ENCODE results near the gene CT45A1.
"Not testable (repeated sequence)": the region's sequence is repeated elsewhere in the genome, so short reads cannot be mapped to it uniquely, and the experiment has no call there.

CT45A1 gene, protein sequence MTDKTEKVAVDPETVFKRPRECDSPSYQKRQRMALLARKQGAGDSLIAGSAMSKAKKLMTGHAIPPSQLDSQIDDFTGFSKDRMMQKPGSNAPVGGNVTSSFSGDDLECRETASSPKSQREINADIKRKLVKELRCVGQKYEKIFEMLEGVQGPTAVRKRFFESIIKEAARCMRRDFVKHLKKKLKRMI

GRCh38 chrX:135713183-135713689, at the start of gene CT45A1:
TSS of gene CT45A1 (plus strand) at chrX:135713639. CDS start at chrX:135718941, 5,302 bp downstream.
- in situ Hi-C loops (cut with MboI; ENCODE audit: low sequenced_read_pairs, unreplicated experiment); DNase-seq (ENCODE audit: low spot score): not testable (repeated sequence)

DNA sequence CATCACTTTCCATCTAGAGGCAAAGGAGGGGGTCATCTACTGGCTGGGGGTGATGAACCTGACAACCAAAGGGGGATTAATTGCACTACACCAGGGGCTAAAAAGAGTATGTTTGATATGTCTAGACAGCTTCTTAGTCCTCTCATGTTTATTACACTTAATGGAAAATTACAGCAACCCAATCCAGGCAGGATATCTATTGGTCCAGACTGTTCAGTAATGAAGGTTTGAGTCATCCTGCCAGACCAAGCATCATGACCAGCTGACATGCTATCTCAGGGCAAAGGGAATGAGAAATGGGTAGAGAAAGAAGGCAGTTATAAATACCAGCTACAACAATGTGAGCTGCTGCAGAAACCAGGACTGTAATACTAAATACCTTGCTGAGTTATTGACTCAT, 40.5 kb upstream of the CT45A1 start:
- in situ Hi-C loops (cut with MboI; ENCODE audit: low sequenced_read_pairs, unreplicated experiment); DNase-seq (ENCODE audit: low spot score): not testable (repeated sequence)

- in situ Hi-C loops (cut with MboI; ENCODE audit: low sequenced_read_pairs, unreplicated experiment), result no loop called here
- DNase-seq (ENCODE audit: low spot score), result no peak
- peak; percentile 1 for TF ChIP-seq CTCF (IDR thresholded peaks at IDR 0.05; ENCODE audit: borderline replicate concordance, control extremely low read depth, extremely low read depth, insufficient read depth, missing control alignments)
These were observed 25.3 kb upstream of the CT45A1 start for GRCh38 chrX:135688137-135688536.

DNA sequence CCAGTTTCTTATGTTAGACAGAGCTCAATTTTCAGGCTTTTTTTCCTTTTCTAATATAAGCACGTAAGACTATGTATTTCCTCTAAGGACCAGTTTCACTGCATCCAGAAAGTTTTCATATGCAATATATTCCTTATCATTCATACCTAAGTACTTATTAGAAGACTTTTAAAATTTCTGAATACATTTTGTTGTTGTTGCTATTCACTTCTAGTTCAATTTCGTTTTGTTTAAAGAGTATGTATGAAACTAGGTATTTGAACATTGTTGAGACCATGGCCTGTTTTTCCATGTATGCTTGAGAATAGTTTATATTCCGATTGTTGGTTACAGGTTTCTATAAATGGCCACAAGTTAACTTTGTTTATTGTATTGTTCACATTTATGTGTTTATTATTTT, 18.0 kb upstream of the CT45A1 start:
- no peak for DNase-seq (ENCODE audit: low spot score)
- no peak for TF ChIP-seq CTCF (IDR thresholded peaks at IDR 0.05; ENCODE audit: borderline replicate concordance, control extremely low read depth, extremely low read depth, insufficient read depth, missing control alignments)
- in situ Hi-C loops (cut with MboI; ENCODE audit: low sequenced_read_pairs, unreplicated experiment), result no loop called here

DNA sequence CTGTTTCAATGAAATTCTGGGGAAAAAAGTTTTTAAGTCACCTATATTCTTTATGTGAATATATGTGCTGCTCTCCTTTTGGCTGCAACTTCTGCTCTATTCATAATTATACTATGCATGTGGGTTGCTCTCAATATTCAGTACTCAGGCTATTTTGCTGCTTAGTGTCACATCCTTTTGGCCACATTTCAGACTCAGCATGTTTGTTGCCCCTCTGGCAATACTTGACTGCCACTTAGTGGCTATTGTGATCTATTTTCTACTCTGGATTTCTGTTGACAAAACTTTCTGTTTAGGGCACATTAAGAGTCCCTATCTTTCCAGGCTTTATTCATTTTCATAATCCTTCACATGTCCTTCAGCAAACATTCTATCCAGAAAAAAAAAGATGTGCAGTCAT, 15.8 kb upstream of the CT45A1 start:
- in situ Hi-C loops (cut with MboI; ENCODE audit: low sequenced_read_pairs, unreplicated experiment), result no loop called here
- TF ChIP-seq CTCF (IDR thresholded peaks at IDR 0.05; ENCODE audit: borderline replicate concordance, control extremely low read depth, extremely low read depth, insufficient read depth, missing control alignments), result no peak
- DNase-seq (ENCODE audit: low spot score), result no peak

- TF ChIP-seq CTCF (IDR thresholded peaks at IDR 0.05; ENCODE audit: borderline replicate concordance, control extremely low read depth, extremely low read depth, insufficient read depth, missing control alignments), result no peak
- no peak for DNase-seq (ENCODE audit: low spot score)
- in situ Hi-C loops (cut with MboI; ENCODE audit: low sequenced_read_pairs, unreplicated experiment), result no loop called here
These were observed 14.5 kb upstream of the CT45A1 start for GRCh38 chrX:135698924-135699323.

GRCh38 chrX:135707880-135708279, 5.6 kb upstream of the CT45A1 start:
- TF ChIP-seq CTCF (IDR thresholded peaks at IDR 0.05; ENCODE audit: borderline replicate concordance, control extremely low read depth, extremely low read depth, insufficient read depth, missing control alignments), result peak; percentile 35
- peak; percentile 40 for DNase-seq (ENCODE audit: low spot score)

DNA sequence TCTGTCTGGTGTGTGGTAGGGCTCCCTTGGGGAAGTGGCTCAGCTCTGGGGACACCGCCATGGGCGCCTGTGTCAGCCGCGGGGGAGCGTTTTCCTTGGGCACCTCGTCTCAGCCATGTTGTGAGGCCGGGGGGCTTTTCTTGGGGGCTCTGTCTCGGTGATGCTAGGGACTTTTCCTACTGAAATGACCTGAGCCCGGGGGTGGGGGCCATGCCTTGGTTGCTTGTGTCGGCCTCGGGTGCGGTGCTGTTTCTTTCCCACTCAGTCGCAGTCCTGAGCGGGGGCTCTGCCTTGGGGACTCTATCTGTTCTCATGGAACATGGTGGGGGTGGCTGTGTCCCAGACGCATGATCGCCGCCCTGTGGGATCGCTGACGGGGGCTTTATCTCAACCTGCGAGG, 356 bp downstream of the CT45A1 start:
- in situ Hi-C loops (cut with MboI; ENCODE audit: low sequenced_read_pairs, unreplicated experiment), result no loop called here
- no peak for DNase-seq (ENCODE audit: low spot score)
- no peak for TF ChIP-seq CTCF (IDR thresholded peaks at IDR 0.05; ENCODE audit: borderline replicate concordance, control extremely low read depth, extremely low read depth, insufficient read depth, missing control alignments)

More at GRCh38 chrX:135707880-135708279, 5.6 kb upstream of the CT45A1 start:
- in situ Hi-C loops (cut with MboI; ENCODE audit: low sequenced_read_pairs, unreplicated experiment), result no loop called here

DNA sequence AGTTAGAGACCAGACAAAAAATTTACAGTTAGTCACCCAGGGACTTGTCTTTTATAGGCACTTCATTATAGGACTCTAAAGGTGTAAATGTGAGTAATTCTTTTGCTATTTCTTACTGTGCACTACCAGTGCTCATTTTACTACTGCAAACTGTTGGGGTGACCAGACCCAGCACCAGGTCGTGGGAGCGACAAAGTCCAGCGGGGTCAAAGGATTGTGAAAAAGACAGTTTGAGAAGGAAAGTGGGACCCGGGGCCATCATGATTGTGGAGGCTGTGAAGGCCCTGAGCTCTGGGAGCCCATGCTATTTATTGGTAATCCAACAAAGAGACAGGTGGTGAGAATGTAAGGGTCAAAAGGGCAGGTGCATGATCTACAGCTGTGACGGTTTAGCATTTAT, 21.2 kb downstream of the CT45A1 start:
- in situ Hi-C loops (cut with MboI; ENCODE audit: low sequenced_read_pairs, unreplicated experiment); DNase-seq (ENCODE audit: low spot score): not testable (repeated sequence)

Measured in GM13976 (cell line).